IMR-90 (cell line): ENCODE measurements around the gene NTSR1. TPM values are rescaled to one million over a fixed set of nuclear protein-coding genes. Genes with fewer than 3 reads are reported as not detected.

ENCODE experiments used
- ATAC-seq: fragments of 200-7000 bp; cut with Tn5 transposase; 2 replicates; pipeline ENCODE4 v1.9.1; 2020; ENCODE audit warnings: low read depth, mild to moderate bottlenecking, moderate library complexity
- BruUV-seq: library from RNA; stranded (reverse); fragments of 400-500 nt; replicated peaks from 2 replicates; lab custom pipeline; 2021; lab: Mats Ljungman, UMichigan
- CTCF ChIA-PET: fragments of 300-600 bp; formaldehyde crosslinking; extraction: SDS; loops from one replicate; lab custom pipeline; 2021; ENCODE audit warnings: antibody characterized with exemption; lab: Yijun Ruan, JAX
- POLR2A ChIA-PET: fragments of 300-600 bp; sonication (Branson Sonifier 250); formaldehyde crosslinking; loops from one replicate; lab custom pipeline; 2022; ENCODE audit warnings: antibody characterized with exemption; ENCODE audit not compliant: unreplicated experiment; lab: Charles Lee
- DNase-seq: peaks from one replicate; pipeline ENCODE4 v3.0.0; 2013
- H2AFZ ChIP-seq: replicated peaks from 2 replicates; pipeline ENCODE3; 2013; ENCODE audit warnings: low read length, mild to moderate bottlenecking; ENCODE audit not compliant: poor library complexity
- H2AK5ac ChIP-seq: 2 replicates; pipeline ENCODE4 v1.6.1; 2013; ENCODE audit warnings: low read depth, low read length, inconsistent platforms
- H2AK9ac ChIP-seq: replicated peaks from 2 replicates; pipeline ENCODE3; 2013; ENCODE audit warnings: mild to moderate bottlenecking, low read depth, low read length, moderate library complexity; ENCODE audit not compliant: poor library complexity
- H2BK120ac ChIP-seq: 2 replicates; pipeline ENCODE4 v1.6.1; 2013; ENCODE audit warnings: low read depth, low read length, inconsistent platforms
- H2BK15ac ChIP-seq: 3 replicates; pipeline ENCODE4 v1.6.1; 2013; ENCODE audit warnings: low read depth, low read length, inconsistent platforms
- H2BK20ac ChIP-seq: 2 replicates; pipeline ENCODE4 v1.6.1; 2013; ENCODE audit warnings: low read depth, mild to moderate bottlenecking, inconsistent platforms, low read length, moderate library complexity
- H2BK5ac ChIP-seq: 2 replicates; pipeline ENCODE4 v1.6.1; 2013; ENCODE audit warnings: mild to moderate bottlenecking, low read depth, low read length, inconsistent platforms; ENCODE audit not compliant: poor library complexity, severe bottlenecking
- H3K14ac ChIP-seq: replicated peaks from 2 replicates; pipeline ENCODE4 v1.6.1; 2013; ENCODE audit warnings: low read depth, low read length, inconsistent platforms
- H3K18ac ChIP-seq: 2 replicates; pipeline ENCODE4 v1.6.1; 2013; ENCODE audit warnings: low read depth, low read length, control low read depth
- H3K23ac ChIP-seq: 2 replicates; pipeline ENCODE4 v1.6.1; 2013; ENCODE audit warnings: low read depth, low read length, inconsistent platforms
- H3K27ac ChIP-seq: 2 replicates; pipeline ENCODE4 v1.5.1; 2013; ENCODE audit warnings: mild to moderate bottlenecking, control low read depth, low read length; ENCODE audit not compliant: insufficient read depth
- H3K27me3 ChIP-seq: 2 replicates; pipeline ENCODE4 v1.6.1; 2013; ENCODE audit warnings: low read length; ENCODE audit not compliant: control insufficient read depth, insufficient read depth
- H3K36me3 ChIP-seq: 2 replicates; pipeline ENCODE4 v1.6.1; 2013; ENCODE audit warnings: low read length, mixed read lengths; ENCODE audit not compliant: control insufficient read depth, insufficient read depth
- H3K4ac ChIP-seq: 2 replicates; pipeline ENCODE4 v1.6.1; 2013; ENCODE audit warnings: low read depth, low read length, inconsistent platforms
- H3K4me1 ChIP-seq: 2 replicates; pipeline ENCODE4 v1.6.1; 2013; ENCODE audit warnings: low read length, mixed read lengths; ENCODE audit not compliant: control insufficient read depth, insufficient read depth
- H3K4me2 ChIP-seq: 2 replicates; pipeline ENCODE4 v1.6.1; 2013; ENCODE audit warnings: low read depth, mild to moderate bottlenecking, control low read depth, low read length, moderate library complexity
- H3K4me3 ChIP-seq: 2 replicates; pipeline ENCODE4 v1.5.1; 2013; ENCODE audit warnings: low read depth, mild to moderate bottlenecking, control low read depth, low read length, moderate library complexity; ENCODE audit not compliant: insufficient read depth
- H3K56ac ChIP-seq: 2 replicates; pipeline ENCODE4 v1.6.1; 2013; ENCODE audit warnings: low read length, inconsistent platforms; ENCODE audit not compliant: insufficient read depth; ENCODE audit errors: extremely low read depth
- H3K79me1 ChIP-seq, 2 experiments: 2 replicates each; pipeline ENCODE4 v1.6.1; 2013; ENCODE audit warnings: low read length in 2 of 2, inconsistent platforms in 1 of 2, low read depth in 1 of 2
- H3K9ac ChIP-seq: 2 replicates; pipeline ENCODE4 v1.6.1; 2013; ENCODE audit warnings: low read depth, low read length, control low read depth
- H3K9me1 ChIP-seq: 2 replicates; pipeline ENCODE4 v1.6.1; 2013; ENCODE audit warnings: low read length, inconsistent platforms; ENCODE audit not compliant: insufficient read depth
- H3K9me3 ChIP-seq: 2 replicates; pipeline ENCODE4 v1.6.1; 2013; ENCODE audit warnings: low read length; ENCODE audit not compliant: control insufficient read depth, insufficient read depth
- H4K20me1 ChIP-seq: 2 replicates; pipeline ENCODE4 v1.6.1; 2013; ENCODE audit warnings: low read length, inconsistent platforms; ENCODE audit not compliant: insufficient read depth
- H4K5ac ChIP-seq: 2 replicates; pipeline ENCODE4 v1.6.1; 2013; ENCODE audit warnings: mild to moderate bottlenecking, low read depth, low read length, control low read depth
- H4K8ac ChIP-seq, 2 experiments: 2 replicates each; pipeline ENCODE4 v1.6.1; 2013; ENCODE audit warnings: low read depth in 2 of 2, low read length in 2 of 2, control low read depth in 1 of 2, inconsistent platforms in 1 of 2
- H4K91ac ChIP-seq: 2 replicates; pipeline ENCODE4 v1.6.1; 2013; ENCODE audit warnings: low read depth, low read length, inconsistent platforms; ENCODE audit not compliant: insufficient read depth
- CEBPB ChIP-seq: IDR thresholded peaks from 2 replicates; pipeline ENCODE4 v1.6.1; 2012; ENCODE audit warnings: low read depth, low read length, improper control_type of control experiment
- CHD1 ChIP-seq: IDR thresholded peaks from 2 replicates; pipeline ENCODE4 v1.6.1; 2012; ENCODE audit warnings: low read depth, low read length, improper control_type of control experiment
- CTCF ChIP-seq: conservative IDR thresholded peaks from 2 replicates; pipeline ENCODE4 v1.5.1; 2012; ENCODE audit warnings: mild to moderate bottlenecking, low read depth, low read length, improper control_type of control experiment
- POLR2A ChIP-seq: IDR thresholded peaks from 2 replicates; pipeline ENCODE4 v1.6.1; 2012; ENCODE audit warnings: mild to moderate bottlenecking, low read depth, low read length
- RAD21 ChIP-seq: IDR thresholded peaks from 2 replicates; pipeline ENCODE4 v1.6.1; 2012; ENCODE audit warnings: low read length, improper control_type of control experiment
- RCOR1 ChIP-seq: IDR thresholded peaks from 2 replicates; pipeline ENCODE4 v1.6.1; 2012; ENCODE audit warnings: mild to moderate bottlenecking, low read length, improper control_type of control experiment; ENCODE audit not compliant: insufficient replicate concordance
- RFX5 ChIP-seq: IDR thresholded peaks from 2 replicates; pipeline ENCODE4 v1.8.0; 2012; ENCODE audit warnings: low read depth, mild to moderate bottlenecking, low read length, moderate library complexity
- SMC3 ChIP-seq: fragments of 150-350 bp; IDR thresholded peaks from 2 replicates; pipeline ENCODE4 v1.6.1; 2016; ENCODE audit warnings: low read depth, mild to moderate bottlenecking, antibody characterized with exemption, low read length, moderate library complexity
- WGBS, 2 experiments: methylation state at CpG; one replicate each; pipeline versions ENCODE4 v1.1.5 to v1.1.7; 2013; ENCODE audit warnings: missing lambda C conversion rate in 2 of 2; ENCODE audit not compliant: insufficient read length in 1 of 2; ENCODE audit errors: extremely low coverage in 2 of 2; 5-methylcytosine and 5-hydroxymethylcytosine counted together
- dilution Hi-C: fragments of 300-500 bp; cut with HindIII; formaldehyde crosslinking; loops from one replicate; pipeline ENCODE4 v1.14.3; 2018; ENCODE audit warnings: low sequenced_read_pairs; ENCODE audit not compliant: unreplicated experiment
- in situ Hi-C: fragments of 300-500 bp; cut with MboI; formaldehyde crosslinking; loops from 3 replicates; pipeline ENCODE4 v1.14.3; 2019; ENCODE audit warnings: low sequenced_read_pairs, inconsistent platforms, mixed read lengths
- intact Hi-C: fragments of 100-400 bp; cut with micrococcal nuclease; formaldehyde crosslinking; loops from 2 replicates; pipeline ENCODE4 v1.10.0; 2022
- polyA plus RNA-seq, 3 experiments: library from polyadenylated mRNA; depleted of rRNA; stranded (reverse); fragments of >200 nt; gene quantifications; 2 replicates each; pipeline ENCODE4 v1.2.3, GENCODE V29; 2012; ENCODE audit warnings: low replicate concordance in 1 of 3
- total RNA-seq: library from RNA; depleted of rRNA; stranded (reverse); fragments of >200 nt; gene quantifications from 2 replicates; pipeline ENCODE4 v1.2.3, GENCODE V29; 2012
- TF ChIP-seq, protein P1 (sequence below): fragments of 150-350 bp; IDR thresholded peaks from 2 replicates; pipeline ENCODE4 v1.6.1; 2016; ENCODE audit warnings: low read depth, mild to moderate bottlenecking, low read length, moderate library complexity, borderline replicate concordance

The NTSR1 gene
- total and polyA plus RNA-seq, 2 of the 4 experiments (the other 2 are of a cell fraction), result 0.54 to 1.8 TPM

DNA sequence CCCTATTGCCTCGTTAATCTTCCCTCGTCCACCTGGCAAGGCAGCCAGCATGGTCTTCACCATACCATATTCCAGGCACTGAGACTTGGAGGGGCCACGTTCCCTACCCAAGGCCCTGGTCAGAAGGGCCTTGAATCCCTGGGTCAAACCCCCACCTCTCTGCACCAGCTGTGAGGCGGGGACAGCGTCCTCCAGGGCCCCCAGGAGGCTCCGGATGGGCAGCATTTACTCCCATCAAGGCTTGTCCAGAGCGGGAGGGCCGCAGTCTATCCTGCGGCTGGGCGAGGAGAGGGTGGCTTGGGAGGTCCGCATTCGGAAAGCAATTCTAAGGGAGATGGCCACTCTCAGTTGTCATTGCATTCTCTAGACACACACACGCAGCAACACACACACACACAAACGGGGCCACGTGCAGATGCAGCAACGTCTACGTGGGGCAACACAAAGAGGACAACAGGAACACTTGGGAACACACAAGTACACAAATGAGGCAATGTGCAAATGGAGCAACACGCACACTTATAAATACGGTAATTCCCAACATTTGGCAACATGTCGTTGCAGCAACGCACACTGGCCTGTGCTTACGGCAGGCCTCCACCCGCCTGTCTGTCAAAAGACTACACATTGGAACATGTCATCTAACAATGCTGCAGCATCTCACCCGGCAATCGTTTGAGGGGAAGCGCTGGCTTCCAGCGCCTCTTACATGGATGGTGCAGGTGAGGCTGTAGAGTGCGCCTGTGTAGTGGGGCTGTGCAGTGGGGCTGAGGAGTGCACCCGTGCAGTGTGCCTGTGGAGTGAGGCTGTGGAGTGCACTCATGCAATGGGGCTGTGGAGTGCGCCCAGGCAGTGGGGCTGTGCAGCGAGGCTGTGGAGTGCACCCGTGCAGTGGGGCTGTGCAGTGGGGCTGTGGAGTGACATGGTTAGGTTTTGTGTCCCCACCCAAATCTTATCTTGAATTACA, 12.9 kb upstream of the NTSR1 start:
- Histone ChIP-seq H3K27me3 (peaks cover 34% of the 10 kb centered on the region), H3K4me2 (no peak overlapping the region), H4K20me1 (no peaks in the 10 kb centered on the region), H3K18ac (no peak overlapping the region), H4K91ac (no peak overlapping the region), H3K4me3 (no peak overlapping the region), H2BK20ac (no peak overlapping the region), H3K14ac (no peak overlapping the region), H2AK5ac (no peak overlapping the region), H2AK9ac (no peak overlapping the region), H3K9ac (no peak overlapping the region), H3K36me3 (no peaks in the 10 kb centered on the region), H3K9me3 (no peaks in the 10 kb centered on the region), H4K8ac (no peak overlapping the region), H2BK5ac (no peak overlapping the region), H3K79me1 (no peaks in the 10 kb centered on the region), H3K56ac (no peak overlapping the region), H3K23ac (no peak overlapping the region), H3K4me1 (no peaks in the 10 kb centered on the region), H2AFZ (no peak overlapping the region), H3K27ac (no peak overlapping the region), H4K5ac (no peak overlapping the region), H3K9me1 (no peaks in the 10 kb centered on the region), H2BK15ac (no peak overlapping the region), H2BK120ac (no peak overlapping the region), H3K4ac (no peak overlapping the region)
- ATAC-seq, result no peak
- TF ChIP-seq CHD1, result no peak
- TF ChIP-seq RCOR1, result no peak
- no peak for TF ChIP-seq CTCF
- TF ChIP-seq, protein P1, sequence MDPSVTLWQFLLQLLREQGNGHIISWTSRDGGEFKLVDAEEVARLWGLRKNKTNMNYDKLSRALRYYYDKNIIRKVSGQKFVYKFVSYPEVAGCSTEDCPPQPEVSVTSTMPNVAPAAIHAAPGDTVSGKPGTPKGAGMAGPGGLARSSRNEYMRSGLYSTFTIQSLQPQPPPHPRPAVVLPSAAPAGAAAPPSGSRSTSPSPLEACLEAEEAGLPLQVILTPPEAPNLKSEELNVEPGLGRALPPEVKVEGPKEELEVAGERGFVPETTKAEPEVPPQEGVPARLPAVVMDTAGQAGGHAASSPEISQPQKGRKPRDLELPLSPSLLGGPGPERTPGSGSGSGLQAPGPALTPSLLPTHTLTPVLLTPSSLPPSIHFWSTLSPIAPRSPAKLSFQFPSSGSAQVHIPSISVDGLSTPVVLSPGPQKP, result no peak
- no peak for TF ChIP-seq CEBPB
- TF ChIP-seq RAD21, result no peak
- TF ChIP-seq POLR2A, result no peak
- no peak for TF ChIP-seq SMC3
- no peak for TF ChIP-seq RFX5
- ChIA-PET CTCF (no interaction called here), POLR2A (no interaction called here)
- in situ Hi-C loops, result loop anchor here (25.0 kb wide), 1 partner anchor 317 kb away; the partner anchor contains the start of gene BHLHE23
- 84% methylated on average over 15 of the region's 32 CpGs; no CpG with 5 or more reads in 1 of the 2 experiments for WGBS, 2 experiments
- dilution Hi-C loops, result no loop called here
- no peak for DNase-seq
- no TSS peak for BruUV-seq
- intact Hi-C loops, result no loop called here
